OCI-LY7 (cell line): ENCODE data around the gene BNIP1.

Experiments
- EZH2phosphoT487 ChIP-seq: fragments of 200-600 bp; sonication (generic); IDR thresholded peaks from 2 replicates; pipeline ENCODE4 v1.6.1; 2018; ENCODE audit warnings: low read depth, borderline replicate concordance, mild to moderate bottlenecking, mixed run types, antibody characterized with exemption, low read length, moderate library complexity, mixed read lengths
- TF ChIP-seq, protein P1 (sequence below): fragments of 200-600 bp; sonication (generic); conservative IDR thresholded peaks from 2 replicates; pipeline ENCODE4 v1.5.1; 2014; ENCODE audit warnings: mild to moderate bottlenecking, antibody characterized with exemption, low read length, moderate library complexity, mixed read lengths

DNA sequence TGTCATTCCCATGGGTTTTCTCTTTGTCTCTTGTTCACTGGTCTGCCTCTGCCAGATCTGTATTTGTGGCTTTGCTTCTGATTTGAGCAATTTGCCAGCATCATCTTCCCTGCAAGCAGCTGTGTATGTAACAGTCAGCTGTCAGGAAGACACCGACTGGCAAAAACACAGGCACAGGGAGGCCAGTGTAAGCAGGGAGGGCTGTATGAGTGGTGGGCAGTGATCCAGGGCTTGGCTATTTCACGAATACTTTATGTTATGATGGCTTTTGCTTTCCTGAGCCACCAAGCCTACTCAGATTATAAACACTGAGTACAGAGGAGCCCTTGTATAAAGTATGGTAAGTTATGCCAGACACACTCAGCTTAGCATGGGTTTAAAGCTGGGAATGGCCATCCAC is 11.6 kb downstream of the BNIP1 start:
- TF ChIP-seq, protein P1, sequence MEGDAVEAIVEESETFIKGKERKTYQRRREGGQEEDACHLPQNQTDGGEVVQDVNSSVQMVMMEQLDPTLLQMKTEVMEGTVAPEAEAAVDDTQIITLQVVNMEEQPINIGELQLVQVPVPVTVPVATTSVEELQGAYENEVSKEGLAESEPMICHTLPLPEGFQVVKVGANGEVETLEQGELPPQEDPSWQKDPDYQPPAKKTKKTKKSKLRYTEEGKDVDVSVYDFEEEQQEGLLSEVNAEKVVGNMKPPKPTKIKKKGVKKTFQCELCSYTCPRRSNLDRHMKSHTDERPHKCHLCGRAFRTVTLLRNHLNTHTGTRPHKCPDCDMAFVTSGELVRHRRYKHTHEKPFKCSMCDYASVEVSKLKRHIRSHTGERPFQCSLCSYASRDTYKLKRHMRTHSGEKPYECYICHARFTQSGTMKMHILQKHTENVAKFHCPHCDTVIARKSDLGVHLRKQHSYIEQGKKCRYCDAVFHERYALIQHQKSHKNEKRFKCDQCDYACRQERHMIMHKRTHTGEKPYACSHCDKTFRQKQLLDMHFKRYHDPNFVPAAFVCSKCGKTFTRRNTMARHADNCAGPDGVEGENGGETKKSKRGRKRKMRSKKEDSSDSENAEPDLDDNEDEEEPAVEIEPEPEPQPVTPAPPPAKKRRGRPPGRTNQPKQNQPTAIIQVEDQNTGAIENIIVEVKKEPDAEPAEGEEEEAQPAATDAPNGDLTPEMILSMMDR: no peak
- TF ChIP-seq EZH2phosphoT487: no peak
